NAMALWA (cell line): Measurements from ENCODE around the gene FCGR1A.
"Not testable (repeated sequence)": the region's sequence is repeated elsewhere in the genome, so short reads cannot be mapped to it uniquely, and the experiment has no call there.

Source experiments
- DNase-seq: peaks from one replicate; pipeline ENCODE4 v3.0.0-alpha.2; 2015; ENCODE audit warnings: low spot score

Gene FCGR1A

GRCh38 chr1:149782600-149782999, at the start of gene FCGR1A:
Gene FCGR1A (plus strand): TSS chr1:149782694. CDS start chr1:149782744, 50 bp downstream.
- DNase-seq, result not testable (repeated sequence)

GRCh38 chr1:149732781-149733180, 49.7 kb upstream of the FCGR1A start:
- not testable (repeated sequence) for DNase-seq

- not testable (repeated sequence) for DNase-seq
Measured at GRCh38 chr1:149734692-149735091, 47.8 kb upstream of the FCGR1A start.

- DNase-seq, result not testable (repeated sequence)
Measured at GRCh38 chr1:149740148-149740581, 42.3 kb upstream of the FCGR1A start.

GRCh38 chr1:149740590-149741230, 41.8 kb upstream of the FCGR1A start:
- not testable (repeated sequence) for DNase-seq

GRCh38 chr1:149741914-149742313, 40.6 kb upstream of the FCGR1A start:
- DNase-seq, result not testable (repeated sequence)

GRCh38 chr1:149746463-149747356, 35.8 kb upstream of the FCGR1A start:
- not testable (repeated sequence) for DNase-seq

- DNase-seq, result not testable (repeated sequence)
Measured at GRCh38 chr1:149747359-149748143, 34.9 kb upstream of the FCGR1A start.

GRCh38 chr1:149748144-149748500, 34.4 kb upstream of the FCGR1A start:
- not testable (repeated sequence) for DNase-seq

GRCh38 chr1:149750562-149750961, 31.9 kb upstream of the FCGR1A start:
- not testable (repeated sequence) for DNase-seq

GRCh38 chr1:149752186-149752585, 30.3 kb upstream of the FCGR1A start:
- DNase-seq, result not testable (repeated sequence)

GRCh38 chr1:149753466-149753865, 29.0 kb upstream of the FCGR1A start:
- DNase-seq, result not testable (repeated sequence)

GRCh38 chr1:149755294-149755693, 27.2 kb upstream of the FCGR1A start:
- DNase-seq, result not testable (repeated sequence)

- DNase-seq, result not testable (repeated sequence)
Measured at GRCh38 chr1:149762294-149762693, 20.2 kb upstream of the FCGR1A start.

- not testable (repeated sequence) for DNase-seq
Measured at GRCh38 chr1:149764087-149764800, 18.2 kb upstream of the FCGR1A start.

- not testable (repeated sequence) for DNase-seq
Measured at GRCh38 chr1:149766241-149766640, 16.3 kb upstream of the FCGR1A start.

- DNase-seq, result not testable (repeated sequence)
Measured at GRCh38 chr1:149769216-149769615, 13.3 kb upstream of the FCGR1A start.

- DNase-seq, result not testable (repeated sequence)
Measured at GRCh38 chr1:149770661-149771060, 11.8 kb upstream of the FCGR1A start.

GRCh38 chr1:149771653-149772425, 10.7 kb upstream of the FCGR1A start:
- DNase-seq, result not testable (repeated sequence)

GRCh38 chr1:149775510-149776147, 6.9 kb upstream of the FCGR1A start:
- DNase-seq, result not testable (repeated sequence)
